NCI-H526 treated with DMSO at 0.1 percent for 48 hours (cell line): ENCODE data around the gene ZNF500.
"Not testable (repeated sequence)": the region's sequence is repeated elsewhere in the genome, so short reads cannot be mapped to it uniquely, and the experiment has no call there.

Experiments used
- DNase-seq: peaks from one replicate; lab custom pipeline; 2025; lab: John Stamatoyannopoulos, UW

ZNF500 gene

GRCh38 chr16:4796982-4797804 is 30.2 kb upstream of the ZNF500 start:
- no peak for DNase-seq

GRCh38 chr16:4795828-4796572 is 29.0 kb upstream of the ZNF500 start:
- DNase-seq, result no peak

- DNase-seq, result no peak
These were observed 28.3 kb upstream of the ZNF500 start, which contains the start of gene SMIM22 for GRCh38 chr16:4795181-4795827. TSS of gene SMIM22 (plus strand) at chr16:4795369. CDS start at chr16:4795735, 366 bp downstream.

GRCh38 chr16:4792951-4793513 is 26.1 kb upstream of the ZNF500 start:
- DNase-seq, result no peak

- DNase-seq, result no peak
These were observed 23.9 kb upstream of the ZNF500 start for GRCh38 chr16:4790871-4791270.

GRCh38 chr16:4790261-4790660 is 23.3 kb upstream of the ZNF500 start:
- DNase-seq, result no peak

GRCh38 chr16:4788910-4789309 is 21.9 kb upstream of the ZNF500 start:
- no peak for DNase-seq

- no peak for DNase-seq
These were observed 21.5 kb upstream of the ZNF500 start for GRCh38 chr16:4788489-4788889.

GRCh38 chr16:4787627-4788482 is 20.9 kb upstream of the ZNF500 start, which contains the start of gene SEPTIN12:
TSS of gene SEPTIN12 (minus strand) at chr16:4788345. CDS start at chr16:4787645, 700 bp downstream.
- DNase-seq, result no peak

- DNase-seq, result no peak
These were observed 20.1 kb upstream of the ZNF500 start for GRCh38 chr16:4787068-4787467.

GRCh38 chr16:4785758-4786433 is 18.9 kb upstream of the ZNF500 start:
- DNase-seq, result no peak

- DNase-seq, result not testable (repeated sequence)
These were observed 17.6 kb upstream of the ZNF500 start for GRCh38 chr16:4784444-4784987.

GRCh38 chr16:4783951-4784336 is 17.0 kb upstream of the ZNF500 start:
- no peak for DNase-seq

GRCh38 chr16:4783251-4783950 is 16.4 kb upstream of the ZNF500 start:
- no peak for DNase-seq

GRCh38 chr16:4780235-4780634 is 13.3 kb upstream of the ZNF500 start:
- no peak for DNase-seq

- DNase-seq, result no peak
These were observed 11.1 kb upstream of the ZNF500 start for GRCh38 chr16:4778050-4778392.

- DNase-seq, result no peak
These were observed 10.5 kb upstream of the ZNF500 start for GRCh38 chr16:4777339-4778049.

GRCh38 chr16:4776141-4776705 is 9.3 kb upstream of the ZNF500 start:
- no peak for DNase-seq

GRCh38 chr16:4775005-4775404 is 8.0 kb upstream of the ZNF500 start:
- no peak for DNase-seq
